Vagina (tissue), 2 donors: Measurements from ENCODE around the gene MAS1. TPM values are rescaled to one million over a fixed set of nuclear protein-coding genes. Genes with fewer than 3 reads are reported as not detected.

Experiments
- DNase-seq, 2 donors: peaks; one replicate each; pipeline ENCODE4 v3.0.0-alpha.2; 2017; ENCODE audit errors: extremely low spot score in 2 of 2
- H3K27ac ChIP-seq: fragments of 200-600 bp; sonication (generic); one replicate; pipeline ENCODE4 v1.5.1; 2019
- H3K27me3 ChIP-seq: fragments of 200-600 bp; sonication (generic); one replicate; pipeline ENCODE4 v1.5.1; 2019
- H3K36me3 ChIP-seq, 2 donors: fragments of 200-600 bp; sonication (generic); one replicate each; pipeline ENCODE4 v1.5.1; 2017 to 2019
- H3K4me1 ChIP-seq: fragments of 200-600 bp; sonication (generic); one replicate; pipeline ENCODE4 v1.5.1; 2019
- H3K4me3 ChIP-seq, 2 donors: fragments of 200-600 bp; sonication (generic); 1 replicate in 1 of 2; 2 replicates in 1 of 2; pipeline ENCODE4 v1.5.1; 2016 to 2019
- H3K9me3 ChIP-seq: fragments of 200-600 bp; sonication (generic); one replicate; pipeline ENCODE4 v1.5.1; 2019
- POLR2A ChIP-seq, 2 donors: fragments of 450-650 bp; IDR thresholded peaks; one replicate each; pipeline ENCODE4 v1.6.1; 2017; ENCODE audit warnings: antibody characterized with exemption in 2 of 2, mild to moderate bottlenecking in 2 of 2, moderate library complexity in 2 of 2
- POLR2AphosphoS5 ChIP-seq, 2 donors: sonication (generic); formaldehyde crosslinking; IDR thresholded peaks; one replicate each; pipeline ENCODE4 v1.9.0; 2017; ENCODE audit warnings: antibody characterized with exemption in 2 of 2, mild to moderate bottlenecking in 2 of 2, low read depth in 1 of 2; ENCODE audit not compliant: insufficient read depth in 1 of 2
- intact Hi-C: fragments of 100-400 bp; cut with DNase I; formaldehyde crosslinking; loops from one replicate; pipeline ENCODE4 v1.15.1; 2023
- total RNA-seq: library from RNA; depleted of rRNA; stranded (reverse); fragments of >200 nt; gene quantifications from one replicate; pipeline ENCODE4 v1.2.3, GENCODE V29; 2016
- TF ChIP-seq, protein P1 (sequence below), 3 experiments: fragments of 450-650 bp in 2 of 3; fragments of 200-600 bp in 1 of 3; sonication (generic) in 1 of 3; IDR thresholded peaks; one replicate each; pipeline ENCODE4 v1.5.1; 2017 to 2019; ENCODE audit warnings: antibody characterized with exemption in 3 of 3, mild to moderate bottlenecking in 2 of 3, moderate library complexity in 2 of 3

MAS1 gene
- total RNA-seq, 1 donor from 2014 or later = 0.49 TPM

DNA sequence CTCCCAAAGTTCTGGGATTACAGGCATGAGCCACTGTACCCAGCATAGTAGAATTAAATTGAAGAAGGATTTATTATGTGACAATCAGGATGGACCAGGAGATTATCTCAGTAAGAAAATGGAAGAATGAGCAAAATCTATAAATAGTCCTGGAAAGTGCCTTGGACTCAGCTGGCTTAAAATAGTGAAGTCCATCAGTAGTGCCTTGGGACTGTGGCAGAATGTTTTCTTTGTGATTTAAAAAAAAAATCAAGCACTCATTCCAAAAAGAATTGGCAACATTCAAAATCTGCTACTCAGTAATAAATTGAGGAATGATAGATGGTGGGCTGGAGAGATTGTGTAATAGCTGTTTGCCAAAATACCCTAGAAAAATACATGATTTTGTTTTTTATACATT lies 37.0 kb upstream of the MAS1 start:
- Histone ChIP-seq H3K9me3 (no peaks in the 10 kb centered on the region), H3K27me3 (no peaks in the 10 kb centered on the region), H3K4me1 (no peaks in the 10 kb centered on the region), H3K36me3 (no peaks in the 10 kb centered on the region), H3K27ac (no peak overlapping the region), H3K4me3 (no peak overlapping the region)
- intact Hi-C loops = no loop called here
- TF ChIP-seq, protein P1, sequence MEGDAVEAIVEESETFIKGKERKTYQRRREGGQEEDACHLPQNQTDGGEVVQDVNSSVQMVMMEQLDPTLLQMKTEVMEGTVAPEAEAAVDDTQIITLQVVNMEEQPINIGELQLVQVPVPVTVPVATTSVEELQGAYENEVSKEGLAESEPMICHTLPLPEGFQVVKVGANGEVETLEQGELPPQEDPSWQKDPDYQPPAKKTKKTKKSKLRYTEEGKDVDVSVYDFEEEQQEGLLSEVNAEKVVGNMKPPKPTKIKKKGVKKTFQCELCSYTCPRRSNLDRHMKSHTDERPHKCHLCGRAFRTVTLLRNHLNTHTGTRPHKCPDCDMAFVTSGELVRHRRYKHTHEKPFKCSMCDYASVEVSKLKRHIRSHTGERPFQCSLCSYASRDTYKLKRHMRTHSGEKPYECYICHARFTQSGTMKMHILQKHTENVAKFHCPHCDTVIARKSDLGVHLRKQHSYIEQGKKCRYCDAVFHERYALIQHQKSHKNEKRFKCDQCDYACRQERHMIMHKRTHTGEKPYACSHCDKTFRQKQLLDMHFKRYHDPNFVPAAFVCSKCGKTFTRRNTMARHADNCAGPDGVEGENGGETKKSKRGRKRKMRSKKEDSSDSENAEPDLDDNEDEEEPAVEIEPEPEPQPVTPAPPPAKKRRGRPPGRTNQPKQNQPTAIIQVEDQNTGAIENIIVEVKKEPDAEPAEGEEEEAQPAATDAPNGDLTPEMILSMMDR (IDR thresholded peaks at IDR 0.05) = no peak
- TF ChIP-seq POLR2AphosphoS5 (IDR thresholded peaks at IDR 0.05; ENCODE audit: insufficient read depth in 1 of 2, low read depth in 1 of 2) (no peak), POLR2A (IDR thresholded peaks at IDR 0.05) (no peak)
- no peak for DNase-seq

DNA sequence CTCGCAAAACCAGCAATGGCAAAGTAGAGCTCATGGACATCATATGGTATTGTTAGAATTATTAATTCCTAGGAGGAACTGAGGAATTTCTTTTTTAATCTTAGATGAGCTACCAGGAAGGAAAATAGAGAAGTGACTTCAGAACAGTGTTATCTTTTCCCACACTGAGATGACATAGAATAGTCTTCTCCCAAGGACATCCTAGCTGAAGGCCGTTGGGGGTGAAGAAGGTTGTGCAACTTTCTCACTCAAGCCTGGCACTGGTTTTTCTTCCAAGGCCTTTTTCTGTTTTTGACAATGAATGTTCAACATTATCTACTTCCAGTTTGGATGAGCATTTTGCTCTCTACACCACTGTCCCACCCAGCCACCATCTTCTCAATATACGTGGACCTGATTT lies 35.8 kb upstream of the MAS1 start:
- DNase-seq = no peak
- TF ChIP-seq POLR2AphosphoS5 (IDR thresholded peaks at IDR 0.05; ENCODE audit: insufficient read depth in 1 of 2, low read depth in 1 of 2) (no peak), POLR2A (IDR thresholded peaks at IDR 0.05) (no peak)
- TF ChIP-seq, protein P1 (IDR thresholded peaks at IDR 0.05) = no peak
- intact Hi-C loops = no loop called here
- H3K9me3 ChIP-seq = no peaks in the 10 kb centered on the region
- H3K27ac ChIP-seq = no peak overlapping the region
- H3K27me3 ChIP-seq = no peaks in the 10 kb centered on the region
- H3K4me3 ChIP-seq = no peak overlapping the region
- H3K4me1 ChIP-seq = no peaks in the 10 kb centered on the region
- no peaks in the 10 kb centered on the region for H3K36me3 ChIP-seq

DNA sequence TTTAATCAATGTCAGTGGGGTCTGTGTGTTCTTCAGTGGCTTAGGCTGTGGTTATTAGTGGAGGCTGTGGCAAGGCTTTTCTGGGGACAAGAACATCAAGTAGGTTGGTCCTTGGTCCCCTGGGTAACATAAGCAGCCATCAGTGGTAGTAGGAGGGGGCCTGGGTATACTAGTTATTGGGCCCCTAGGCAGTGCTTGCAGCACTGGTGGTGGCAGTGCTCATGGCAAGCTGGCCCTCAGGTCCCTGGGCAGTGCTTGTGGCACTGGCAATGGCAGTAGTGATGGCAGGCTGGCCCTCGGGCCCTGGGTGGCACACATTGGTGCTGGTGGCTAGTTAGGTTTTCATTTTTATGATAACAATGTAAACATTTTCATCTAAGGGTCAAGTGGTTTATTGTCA lies 32.5 kb upstream of the MAS1 start:
- DNase-seq = peak in 1 of 2 donors; percentile 40
- intact Hi-C loops = no loop called here
- no peak overlapping the region for H3K27ac ChIP-seq

DNA sequence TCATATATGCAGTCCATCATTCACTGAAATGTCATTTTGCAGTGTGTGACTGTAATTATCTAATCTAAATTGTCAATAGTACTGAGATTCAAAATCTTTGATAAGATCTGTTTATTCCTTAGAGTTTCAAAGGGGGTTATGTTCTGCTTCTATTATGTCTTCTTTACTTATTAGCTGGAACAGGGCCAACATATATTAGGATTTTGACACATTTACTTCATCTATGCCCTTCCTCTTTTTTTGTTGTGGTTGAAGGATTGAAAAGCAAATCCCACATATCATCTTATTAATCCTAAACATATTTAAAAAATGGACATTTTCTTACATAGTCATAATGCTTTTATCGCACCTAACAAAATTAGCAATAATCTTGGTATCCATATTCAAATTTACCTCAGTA lies 30.3 kb upstream of the MAS1 start:
- H3K4me1 ChIP-seq = no peaks in the 10 kb centered on the region
- no peaks in the 10 kb centered on the region for H3K36me3 ChIP-seq
- no peak for DNase-seq
- H3K27me3 ChIP-seq = no peaks in the 10 kb centered on the region
- H3K9me3 ChIP-seq = no peaks in the 10 kb centered on the region
- TF ChIP-seq, protein P1 (IDR thresholded peaks at IDR 0.05) = no peak
- TF ChIP-seq POLR2A (IDR thresholded peaks at IDR 0.05) = no peak
- TF ChIP-seq POLR2AphosphoS5 (IDR thresholded peaks at IDR 0.05; ENCODE audit: insufficient read depth in 1 of 2, low read depth in 1 of 2) = no peak
- H3K27ac ChIP-seq = no peak overlapping the region
- H3K4me3 ChIP-seq = no peak overlapping the region
- intact Hi-C loops = loop anchor here (5.0 kb wide), 1 partner anchor 82 kb away; no protein-coding TSS in a partner anchor

More for the DNA sequence above, 32.5 kb upstream of the MAS1 start:
- Histone ChIP-seq H3K4me3 (no peak overlapping the region), H3K27me3 (no peaks in the 10 kb centered on the region), H3K36me3 (no peaks in the 10 kb centered on the region), H3K4me1 (no peaks in the 10 kb centered on the region), H3K9me3 (no peaks in the 10 kb centered on the region)
- TF ChIP-seq POLR2AphosphoS5 (IDR thresholded peaks at IDR 0.05; ENCODE audit: insufficient read depth in 1 of 2, low read depth in 1 of 2) (no peak), POLR2A (IDR thresholded peaks at IDR 0.05) (no peak)
- TF ChIP-seq, protein P1 (IDR thresholded peaks at IDR 0.05) = no peak

DNA sequence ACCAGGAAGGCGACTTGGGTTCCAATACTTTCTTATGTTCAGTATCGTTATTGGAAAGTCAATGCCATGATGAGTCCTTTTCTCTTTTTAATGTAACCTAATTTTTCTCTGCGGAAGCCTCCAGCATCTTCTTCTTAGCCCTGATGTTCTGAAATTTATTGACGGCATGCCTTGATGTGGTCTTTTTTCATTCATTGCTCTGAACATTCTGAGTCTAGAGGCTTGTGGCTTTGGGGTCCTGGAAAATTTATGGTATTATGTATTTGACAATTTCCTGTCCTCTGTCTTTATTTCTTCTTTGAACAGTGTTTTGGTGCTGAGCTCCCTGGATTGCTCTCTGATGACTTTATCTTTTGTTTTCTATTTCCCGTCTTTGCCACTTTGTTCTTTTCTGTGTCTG lies 28.7 kb upstream of the MAS1 start:
- H3K4me1 ChIP-seq = no peaks in the 10 kb centered on the region
- no peaks in the 10 kb centered on the region for H3K36me3 ChIP-seq
- no peak overlapping the region for H3K27ac ChIP-seq
- H3K9me3 ChIP-seq = no peaks in the 10 kb centered on the region
- TF ChIP-seq, protein P1 (IDR thresholded peaks at IDR 0.05) = no peak
- TF ChIP-seq POLR2A (IDR thresholded peaks at IDR 0.05) = no peak
- TF ChIP-seq POLR2AphosphoS5 (IDR thresholded peaks at IDR 0.05; ENCODE audit: insufficient read depth in 1 of 2, low read depth in 1 of 2) = no peak
- H3K27me3 ChIP-seq = no peaks in the 10 kb centered on the region
- intact Hi-C loops = loop anchor here (5.0 kb wide), 1 partner anchor 80 kb away; no protein-coding TSS in a partner anchor
- H3K4me3 ChIP-seq = no peak overlapping the region
- DNase-seq = no peak
